ENCODE results near the gene PGAP2. TPM values are rescaled to one million over a fixed set of nuclear protein-coding genes. Genes with fewer than 3 reads are reported as not detected.

The PGAP2 gene
- total RNA-seq, 1 experiment from 2014 or later: 53.6 TPM

GRCh38 chr11:3826721-3827120 lies 18.4 kb downstream of the PGAP2 start:
- BruUV-seq (replicated peaks): no TSS peak
- no peaks in the 10 kb centered on the region for H3K9me3 ChIP-seq
- intact Hi-C loops (cut with micrococcal nuclease; ENCODE audit: unreplicated experiment): no loop called here
- H3K4me1 ChIP-seq: no peaks in the 10 kb centered on the region
- H3K27me3 ChIP-seq (replicated peaks; ENCODE audit: control insufficient read depth, insufficient read depth, low read length): no peaks in the 10 kb centered on the region
- H3K4me3 ChIP-seq (ENCODE audit: low read depth, low read length): no peak overlapping the region
- DNase-seq: no peak
- Mint-ChIP-seq H3K4me3 (ENCODE audit: unreplicated experiment) (no peak overlapping the region), H3K27ac (ENCODE audit: unreplicated experiment) (peak overlapping the region; percentile 74), H3K9me3 (ENCODE audit: unreplicated experiment) (no peaks in the 10 kb centered on the region), H3K27me3 (ENCODE audit: insufficient read depth, unreplicated experiment) (no peaks in the 10 kb centered on the region), H3K4me1 (ENCODE audit: low read depth, unreplicated experiment) (no peaks in the 10 kb centered on the region), H3K36me3 (ENCODE audit: insufficient read depth, unreplicated experiment) (peaks cover 51% of the 10 kb centered on the region)
- ChIA-PET CTCF (interaction anchor here (2.0 kb wide), 1 partner anchor 14 kb away, joined by 13 read pairs; the partner anchor contains the start of gene RHOG), POLR2A (no interaction called here)
- H3K36me3 ChIP-seq (ENCODE audit: control insufficient read depth, insufficient read depth, low read length): no peaks in the 10 kb centered on the region; the same call in none of the 2 replicates
- TF ChIP-seq CTCF (IDR thresholded peaks at IDR 0.05; ENCODE audit: insufficient read depth in 1 of 2, low read depth in 1 of 2, low read length in 1 of 2, severe bottlenecking in 1 of 2, unreplicated experiment in 1 of 2): no peak

DNA sequence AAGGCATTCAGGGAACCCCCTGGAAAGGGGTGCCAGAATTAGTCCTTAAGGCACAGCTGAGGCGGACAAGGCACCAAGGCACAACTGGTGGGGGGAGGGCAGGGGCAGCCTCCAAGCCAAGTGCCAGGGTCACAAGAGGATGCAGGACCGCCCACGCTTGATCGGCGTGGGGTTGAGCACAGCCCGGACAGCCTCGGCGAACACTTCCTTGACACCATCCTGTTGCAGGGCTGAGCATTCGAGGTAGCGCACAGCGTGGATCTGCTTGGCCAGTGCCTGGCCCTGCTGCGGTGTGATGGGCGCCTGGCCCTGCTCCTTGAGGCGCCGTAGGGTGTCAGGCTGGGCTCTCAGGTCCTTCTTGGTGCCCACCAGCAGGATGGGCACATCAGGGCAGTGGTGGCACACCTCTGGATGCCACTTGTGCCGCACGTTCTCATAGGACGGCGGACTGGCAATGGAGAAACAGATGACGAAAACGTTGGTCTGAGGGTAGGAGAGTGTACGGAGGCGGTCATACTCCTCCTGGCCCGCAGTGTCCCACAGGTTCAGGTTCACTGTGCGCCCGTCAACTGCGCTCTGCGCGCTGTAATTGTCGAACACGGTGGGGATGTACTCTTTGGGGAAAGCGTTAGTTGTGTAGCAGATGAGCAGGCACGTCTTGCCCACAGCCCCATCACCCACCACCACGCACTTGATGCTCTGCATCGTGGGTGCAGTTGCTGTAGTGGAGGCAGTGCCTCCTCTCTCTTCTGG lies 19.2 kb downstream of the PGAP2 start:
- ChIA-PET CTCF (interaction anchor here (2.0 kb wide), 1 partner anchor 14 kb away, joined by 13 read pairs; the partner anchor contains the start of gene RHOG), POLR2A (no interaction called here)
- Histone ChIP-seq H3K36me3 (ENCODE audit: control insufficient read depth, insufficient read depth, low read length) (no peaks in the 10 kb centered on the region; the same call in none of the 2 replicates), H3K27me3 (replicated peaks; ENCODE audit: control insufficient read depth, insufficient read depth, low read length) (no peaks in the 10 kb centered on the region), H3K9me3 (no peaks in the 10 kb centered on the region), H3K4me1 (no peaks in the 10 kb centered on the region), H3K4me3 (ENCODE audit: low read depth, low read length) (no peak overlapping the region)
- TF ChIP-seq CTCF (IDR thresholded peaks at IDR 0.05; ENCODE audit: insufficient read depth in 1 of 2, low read depth in 1 of 2, low read length in 1 of 2, severe bottlenecking in 1 of 2, unreplicated experiment in 1 of 2): no peak
- intact Hi-C loops (cut with micrococcal nuclease; ENCODE audit: unreplicated experiment): no loop called here
- TSS peak; percentile 26 for BruUV-seq (replicated peaks)
- Mint-ChIP-seq H3K9me3 (ENCODE audit: unreplicated experiment) (no peaks in the 10 kb centered on the region), H3K27me3 (ENCODE audit: insufficient read depth, unreplicated experiment) (no peaks in the 10 kb centered on the region), H3K36me3 (ENCODE audit: insufficient read depth, unreplicated experiment) (peaks cover 54% of the 10 kb centered on the region), H3K4me1 (ENCODE audit: low read depth, unreplicated experiment) (no peaks in the 10 kb centered on the region), H3K27ac (ENCODE audit: unreplicated experiment) (peak overlapping the region; percentile 74), H3K4me3 (ENCODE audit: unreplicated experiment) (no peak overlapping the region)
- DNase-seq: no peak

DNA sequence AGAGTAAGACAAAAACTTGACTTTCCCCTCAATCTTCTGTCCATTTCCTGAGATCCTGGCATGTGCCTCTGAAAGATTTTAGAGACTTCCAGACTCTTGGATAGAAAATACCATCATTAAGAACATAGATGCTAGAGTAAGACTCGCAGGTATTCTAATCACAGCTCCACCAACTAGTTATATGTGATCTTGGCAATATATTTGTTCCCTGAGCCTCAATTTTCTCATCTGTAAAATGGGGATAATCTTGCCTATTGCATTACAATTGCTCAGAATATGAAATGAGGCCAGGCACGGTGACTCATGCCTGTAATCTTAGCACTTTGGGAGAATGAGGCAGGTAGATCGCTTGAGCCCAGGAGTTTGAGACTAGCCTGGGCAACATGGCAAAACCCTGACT lies 21.7 kb downstream of the PGAP2 start:
- H3K4me3 Mint-ChIP-seq (ENCODE audit: unreplicated experiment): no peak overlapping the region
- ChIA-PET POLR2A (no interaction called here), CTCF (no interaction called here)
- no peaks in the 10 kb centered on the region for H3K9me3 Mint-ChIP-seq (ENCODE audit: unreplicated experiment)
- Histone ChIP-seq H3K9me3 (no peaks in the 10 kb centered on the region), H3K27me3 (replicated peaks; ENCODE audit: control insufficient read depth, insufficient read depth, low read length) (no peaks in the 10 kb centered on the region), H3K36me3 (ENCODE audit: control insufficient read depth, insufficient read depth, low read length) (no peaks in the 10 kb centered on the region; the same call in none of the 2 replicates), H3K4me3 (ENCODE audit: low read depth, low read length) (no peak overlapping the region), H3K4me1 (peaks cover 7% of the 10 kb centered on the region)
- H3K27ac Mint-ChIP-seq (ENCODE audit: unreplicated experiment): no peak overlapping the region
- no TSS peak for BruUV-seq (replicated peaks)
- DNase-seq: no peak
- no peak for TF ChIP-seq CTCF (IDR thresholded peaks at IDR 0.05; ENCODE audit: insufficient read depth in 1 of 2, low read depth in 1 of 2, low read length in 1 of 2, severe bottlenecking in 1 of 2, unreplicated experiment in 1 of 2)
- peaks cover 14% of the 10 kb centered on the region for H3K4me1 Mint-ChIP-seq (ENCODE audit: low read depth, unreplicated experiment)
- intact Hi-C loops (cut with micrococcal nuclease; ENCODE audit: unreplicated experiment): no loop called here
- H3K27me3 Mint-ChIP-seq (ENCODE audit: insufficient read depth, unreplicated experiment): no peaks in the 10 kb centered on the region
- H3K36me3 Mint-ChIP-seq (ENCODE audit: insufficient read depth, unreplicated experiment): peaks cover 54% of the 10 kb centered on the region
